Measurements from ENCODE around the gene ABCB9.

- no peak for TF ChIP-seq CTCF (conservative IDR thresholded peaks at IDR 0.05; ENCODE audit: low read depth, low read length)
- TF ChIP-seq EZH2 (IDR thresholded peaks at IDR 0.05; ENCODE audit: low read length, unreplicated experiment) = no peak
Observed at GRCh38 chr12:122960193-122960569, 6.1 kb downstream of the ABCB9 start.
